ENCODE data around the gene NGEF. TPM values are rescaled to one million over a fixed set of nuclear protein-coding genes. Genes with fewer than 3 reads are reported as not detected.

The NGEF gene
- total and polyA plus RNA-seq, 4 donors = 10.6 to 22.6 (median 10.8) TPM

DNA sequence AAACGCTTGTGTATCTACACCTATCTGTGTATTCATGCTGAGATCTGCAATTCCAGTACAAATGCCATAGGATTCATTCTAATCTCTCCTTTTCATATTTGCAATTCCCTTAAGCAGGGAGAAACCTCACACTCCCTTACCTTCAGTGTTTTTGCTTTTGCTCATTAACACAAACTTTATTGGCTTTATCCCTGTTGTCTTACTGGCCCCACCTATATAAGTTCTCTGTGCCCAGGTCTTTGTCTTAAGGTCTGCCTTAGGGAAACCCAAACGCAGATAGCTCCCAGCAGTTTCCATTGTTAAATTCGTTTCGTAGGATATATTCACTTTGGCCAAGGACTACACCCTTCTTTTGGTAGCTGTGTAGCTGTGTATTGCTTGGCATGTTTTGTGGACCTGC, 147.0 kb downstream of the NGEF start:
- WGBS = 92% methylated on average over 4 of the region's 4 CpGs
- DNase-seq (ENCODE audit: low spot score) = no peak
- H3K9ac ChIP-seq (ENCODE audit: low read depth in 1 of 2, low read length in 2 of 2) = no peak overlapping the region

More for the DNA sequence above, 147.0 kb downstream of the NGEF start:
- H3K4me3 ChIP-seq (ENCODE audit: low read depth in 1 of 3, low read length in 3 of 3) = no peak overlapping the region
- H3K36me3 ChIP-seq (ENCODE audit: control insufficient read depth in 4 of 4, insufficient read depth in 3 of 4, low read depth in 1 of 4, low read length in 3 of 4) = no peaks in the 10 kb centered on the region
- no peaks in the 10 kb centered on the region for H3K27me3 ChIP-seq (ENCODE audit: control insufficient read depth in 4 of 4, insufficient read depth in 4 of 4, low read length in 3 of 4)
- TF ChIP-seq, protein P1, sequence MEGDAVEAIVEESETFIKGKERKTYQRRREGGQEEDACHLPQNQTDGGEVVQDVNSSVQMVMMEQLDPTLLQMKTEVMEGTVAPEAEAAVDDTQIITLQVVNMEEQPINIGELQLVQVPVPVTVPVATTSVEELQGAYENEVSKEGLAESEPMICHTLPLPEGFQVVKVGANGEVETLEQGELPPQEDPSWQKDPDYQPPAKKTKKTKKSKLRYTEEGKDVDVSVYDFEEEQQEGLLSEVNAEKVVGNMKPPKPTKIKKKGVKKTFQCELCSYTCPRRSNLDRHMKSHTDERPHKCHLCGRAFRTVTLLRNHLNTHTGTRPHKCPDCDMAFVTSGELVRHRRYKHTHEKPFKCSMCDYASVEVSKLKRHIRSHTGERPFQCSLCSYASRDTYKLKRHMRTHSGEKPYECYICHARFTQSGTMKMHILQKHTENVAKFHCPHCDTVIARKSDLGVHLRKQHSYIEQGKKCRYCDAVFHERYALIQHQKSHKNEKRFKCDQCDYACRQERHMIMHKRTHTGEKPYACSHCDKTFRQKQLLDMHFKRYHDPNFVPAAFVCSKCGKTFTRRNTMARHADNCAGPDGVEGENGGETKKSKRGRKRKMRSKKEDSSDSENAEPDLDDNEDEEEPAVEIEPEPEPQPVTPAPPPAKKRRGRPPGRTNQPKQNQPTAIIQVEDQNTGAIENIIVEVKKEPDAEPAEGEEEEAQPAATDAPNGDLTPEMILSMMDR (IDR thresholded peaks at IDR 0.05; ENCODE audit: low read depth, low read length, missing input control) = no peak
- TF ChIP-seq FOXA1 (IDR thresholded peaks at IDR 0.05) (no peak), RXRA (IDR thresholded peaks at IDR 0.05) (no peak), YY1 (IDR thresholded peaks at IDR 0.05) (no peak), TAF1 (conservative IDR thresholded peaks at IDR 0.05) (no peak), RAD21 (IDR thresholded peaks at IDR 0.05) (no peak), HNF4G (IDR thresholded peaks at IDR 0.05) (no peak), EGR1 (IDR thresholded peaks at IDR 0.05; ENCODE audit: low read depth in 2 of 2) (no peak), GABPA (IDR thresholded peaks at IDR 0.05 in 1 of 2, conservative IDR thresholded peaks at IDR 0.05 in 1 of 2) (no peak), JUND (IDR thresholded peaks at IDR 0.05) (no peak), NR2F2 (IDR thresholded peaks at IDR 0.05) (no peak), FOXA2 (IDR thresholded peaks at IDR 0.05) (no peak), HNF4A (conservative IDR thresholded peaks at IDR 0.05) (no peak), SP1 (IDR thresholded peaks at IDR 0.05) (no peak)
- TF ChIP-seq, protein P2, sequence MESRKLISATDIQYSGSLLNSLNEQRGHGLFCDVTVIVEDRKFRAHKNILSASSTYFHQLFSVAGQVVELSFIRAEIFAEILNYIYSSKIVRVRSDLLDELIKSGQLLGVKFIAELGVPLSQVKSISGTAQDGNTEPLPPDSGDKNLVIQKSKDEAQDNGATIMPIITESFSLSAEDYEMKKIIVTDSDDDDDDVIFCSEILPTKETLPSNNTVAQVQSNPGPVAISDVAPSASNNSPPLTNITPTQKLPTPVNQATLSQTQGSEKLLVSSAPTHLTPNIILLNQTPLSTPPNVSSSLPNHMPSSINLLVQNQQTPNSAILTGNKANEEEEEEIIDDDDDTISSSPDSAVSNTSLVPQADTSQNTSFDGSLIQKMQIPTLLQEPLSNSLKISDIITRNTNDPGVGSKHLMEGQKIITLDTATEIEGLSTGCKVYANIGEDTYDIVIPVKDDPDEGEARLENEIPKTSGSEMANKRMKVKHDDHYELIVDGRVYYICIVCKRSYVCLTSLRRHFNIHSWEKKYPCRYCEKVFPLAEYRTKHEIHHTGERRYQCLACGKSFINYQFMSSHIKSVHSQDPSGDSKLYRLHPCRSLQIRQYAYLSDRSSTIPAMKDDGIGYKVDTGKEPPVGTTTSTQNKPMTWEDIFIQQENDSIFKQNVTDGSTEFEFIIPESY (IDR thresholded peaks at IDR 0.05) = no peak
- TF ChIP-seq, protein P3, sequence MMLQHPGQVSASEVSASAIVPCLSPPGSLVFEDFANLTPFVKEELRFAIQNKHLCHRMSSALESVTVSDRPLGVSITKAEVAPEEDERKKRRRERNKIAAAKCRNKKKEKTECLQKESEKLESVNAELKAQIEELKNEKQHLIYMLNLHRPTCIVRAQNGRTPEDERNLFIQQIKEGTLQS (IDR thresholded peaks at IDR 0.05) = no peak
- TF ChIP-seq, protein P4, sequence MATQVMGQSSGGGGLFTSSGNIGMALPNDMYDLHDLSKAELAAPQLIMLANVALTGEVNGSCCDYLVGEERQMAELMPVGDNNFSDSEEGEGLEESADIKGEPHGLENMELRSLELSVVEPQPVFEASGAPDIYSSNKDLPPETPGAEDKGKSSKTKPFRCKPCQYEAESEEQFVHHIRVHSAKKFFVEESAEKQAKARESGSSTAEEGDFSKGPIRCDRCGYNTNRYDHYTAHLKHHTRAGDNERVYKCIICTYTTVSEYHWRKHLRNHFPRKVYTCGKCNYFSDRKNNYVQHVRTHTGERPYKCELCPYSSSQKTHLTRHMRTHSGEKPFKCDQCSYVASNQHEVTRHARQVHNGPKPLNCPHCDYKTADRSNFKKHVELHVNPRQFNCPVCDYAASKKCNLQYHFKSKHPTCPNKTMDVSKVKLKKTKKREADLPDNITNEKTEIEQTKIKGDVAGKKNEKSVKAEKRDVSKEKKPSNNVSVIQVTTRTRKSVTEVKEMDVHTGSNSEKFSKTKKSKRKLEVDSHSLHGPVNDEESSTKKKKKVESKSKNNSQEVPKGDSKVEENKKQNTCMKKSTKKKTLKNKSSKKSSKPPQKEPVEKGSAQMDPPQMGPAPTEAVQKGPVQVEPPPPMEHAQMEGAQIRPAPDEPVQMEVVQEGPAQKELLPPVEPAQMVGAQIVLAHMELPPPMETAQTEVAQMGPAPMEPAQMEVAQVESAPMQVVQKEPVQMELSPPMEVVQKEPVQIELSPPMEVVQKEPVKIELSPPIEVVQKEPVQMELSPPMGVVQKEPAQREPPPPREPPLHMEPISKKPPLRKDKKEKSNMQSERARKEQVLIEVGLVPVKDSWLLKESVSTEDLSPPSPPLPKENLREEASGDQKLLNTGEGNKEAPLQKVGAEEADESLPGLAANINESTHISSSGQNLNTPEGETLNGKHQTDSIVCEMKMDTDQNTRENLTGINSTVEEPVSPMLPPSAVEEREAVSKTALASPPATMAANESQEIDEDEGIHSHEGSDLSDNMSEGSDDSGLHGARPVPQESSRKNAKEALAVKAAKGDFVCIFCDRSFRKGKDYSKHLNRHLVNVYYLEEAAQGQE (IDR thresholded peaks at IDR 0.05) = no peak
- TF ChIP-seq, protein P5, sequence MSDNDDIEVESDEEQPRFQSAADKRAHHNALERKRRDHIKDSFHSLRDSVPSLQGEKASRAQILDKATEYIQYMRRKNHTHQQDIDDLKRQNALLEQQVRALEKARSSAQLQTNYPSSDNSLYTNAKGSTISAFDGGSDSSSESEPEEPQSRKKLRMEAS (IDR thresholded peaks at IDR 0.05) = no peak
- no peak overlapping the region for H3K27ac ChIP-seq (ENCODE audit: low read depth in 1 of 2, low read length in 2 of 2)
- no peaks in the 10 kb centered on the region for H3K9me3 ChIP-seq (ENCODE audit: control insufficient read depth in 4 of 4, low read length in 3 of 4)
- peaks cover 0 to 11% (median 6%) of the 10 kb centered on the region in 4 donors for H3K4me1 ChIP-seq (ENCODE audit: control insufficient read depth in 4 of 4, insufficient read depth in 4 of 4, low read length in 3 of 4)
